Motor neuron (in vitro differentiated cells): ENCODE measurements around the gene HYOU1. TPM values are rescaled to one million over a fixed set of nuclear protein-coding genes. Genes with fewer than 3 reads are reported as not detected.

Experiments used
- ATAC-seq, 8 experiments: fragments of 200-7000 bp; cut with Tn5 transposase; replicated peaks in 6 of 8; 2 replicates each; pipeline ENCODE4 v1.8.0; 2021; ENCODE audit warnings: mild to moderate bottlenecking in 8 of 8, moderate library complexity in 8 of 8
- H3K27ac ChIP-seq, 2 donors: fragments of 250-450 bp; sonication (Bioruptor Pico); 2 replicates each; pipeline ENCODE4 v1.9.0; 2021; ENCODE audit warnings: antibody characterized with exemption in 2 of 2, mild to moderate bottlenecking in 2 of 2, moderate library complexity in 1 of 2
- H3K4me1 ChIP-seq, 2 donors: fragments of 250-450 bp; sonication (Bioruptor Pico); replicated peaks in 1 of 2; 2 replicates each; pipeline ENCODE4 v1.6.1; 2021; ENCODE audit warnings: antibody characterized with exemption in 2 of 2, mild to moderate bottlenecking in 2 of 2, moderate library complexity in 1 of 2
- H3K4me3 ChIP-seq, 5 donors: fragments of 250-450 bp; sonication (Bioruptor Pico); 2 replicates each; pipeline ENCODE4 v1.9.0; 2021; ENCODE audit warnings: antibody characterized with exemption in 5 of 5, mild to moderate bottlenecking in 5 of 5, moderate library complexity in 4 of 5
- WGBS, 10 experiments: fragments of 450-650 bp; shearing (Covaris generic); methylation state at CpG; one replicate each; pipeline ENCODE4 v1.0.0; 2022; 5-methylcytosine and 5-hydroxymethylcytosine counted together
- in situ Hi-C, 9 experiments: fragments of 400-800 bp; cut with MboI; loops; one replicate each; pipeline ENCODE4 v1.15.0; 2021; ENCODE audit warnings: low sequenced_read_pairs in 9 of 9, low pct_unique_long_range_greater_than_20kb in 2 of 9; ENCODE audit not compliant: unreplicated experiment in 9 of 9
- total RNA-seq, 8 experiments: library from RNA; unstranded; fragments of 300-600 nt; gene quantifications; 2 replicates each; pipeline versions ENCODE4 v1.2.3 to v1.2.4, GENCODE V29; 2022

Gene HYOU1
- total RNA-seq, 8 experiments from 2014 or later: 85.0 to 152 (median 116) TPM

- H3K4me3 ChIP-seq: peak overlapping the region; percentile 59 to 84 (median 70)
- in situ Hi-C loops: no loop called here
- H3K4me1 ChIP-seq: peaks cover 17 to 18% of the 10 kb centered on the region in 2 donors
- ATAC-seq: peak; percentile 6 to 30 (median 20)
- 0 to 1% (median 0%) methylated on average over 1 to 34 of the region's 81 CpGs for WGBS, 10 experiments
- peak overlapping the region; percentile 48 to 89 for H3K27ac ChIP-seq
Measured at GRCh38 chr11:119093942-119094815, 37.2 kb upstream of the HYOU1 start.

- no peak overlapping the region for H3K27ac ChIP-seq
- 18 to 93% (median 38%) methylated on average over 3 to 9 of the region's 12 CpGs; no CpG with 5 or more reads in 2 of the 10 experiments for WGBS, 10 experiments
- H3K4me1 ChIP-seq: peaks cover 17 to 18% of the 10 kb centered on the region in 2 donors
- peak overlapping the region; percentile 59 to 84 (median 70) for H3K4me3 ChIP-seq
- in situ Hi-C loops: no loop called here
- ATAC-seq: no peak
Measured at GRCh38 chr11:119092880-119093842, 36.2 kb upstream of the HYOU1 start.

- 40 to 100% (median 71%) methylated on average over 1 to 8 of the region's 13 CpGs; no CpG with 5 or more reads in 2 of the 10 experiments for WGBS, 10 experiments
- in situ Hi-C loops: no loop called here
- no peak overlapping the region for H3K27ac ChIP-seq
Measured at GRCh38 chr11:119091966-119092879, 35.2 kb upstream of the HYOU1 start.

GRCh38 chr11:119091178-119091577 lies 34.2 kb upstream of the HYOU1 start:
- no peak for ATAC-seq
- no peak overlapping the region for H3K27ac ChIP-seq
- in situ Hi-C loops: no loop called here
- 60 to 96% (median 85%) methylated on average over 1 to 6 of the region's 9 CpGs; no CpG with 5 or more reads in 5 of the 10 experiments for WGBS, 10 experiments
- peaks cover 18 to 19% of the 10 kb centered on the region in 2 donors for H3K4me1 ChIP-seq
- H3K4me3 ChIP-seq: no peak overlapping the region

More at GRCh38 chr11:119091966-119092879, 35.2 kb upstream of the HYOU1 start:
- Histone ChIP-seq H3K4me1 (peaks cover 17 to 18% of the 10 kb centered on the region in 2 donors), H3K4me3 (peak overlapping the region in 1 of 5 donors; percentile 79)
- no peak for ATAC-seq

- no peak for ATAC-seq
- peaks cover 24 to 25% of the 10 kb centered on the region in 2 donors for H3K4me1 ChIP-seq
- 88 to 100% (median 100%) methylated on average over 1 of the region's 1 CpG; no CpG with 5 or more reads in 7 of the 10 experiments for WGBS, 10 experiments
- H3K27ac ChIP-seq: no peak overlapping the region
- no peak overlapping the region for H3K4me3 ChIP-seq
- in situ Hi-C loops: no loop called here
Measured at GRCh38 chr11:119089319-119089718, 32.3 kb upstream of the HYOU1 start.

- peaks cover 19 to 22% of the 10 kb centered on the region in 2 donors for H3K4me1 ChIP-seq
- no peak for ATAC-seq
- no peak overlapping the region for H3K4me3 ChIP-seq
- WGBS, 10 experiments: 75 to 100% (median 83%) methylated on average over 1 to 5 of the region's 9 CpGs; no CpG with 5 or more reads in 4 of the 10 experiments
- H3K27ac ChIP-seq: no peak overlapping the region
- in situ Hi-C loops: no loop called here
Measured at GRCh38 chr11:119088406-119088805, 31.4 kb upstream of the HYOU1 start.

GRCh38 chr11:119087747-119088241 lies 30.8 kb upstream of the HYOU1 start:
- in situ Hi-C loops: no loop called here
- ATAC-seq: no peak
- Histone ChIP-seq H3K27ac (no peak overlapping the region), H3K4me1 (peaks cover 13 to 16% of the 10 kb centered on the region in 2 donors), H3K4me3 (no peak overlapping the region)
- WGBS, 10 experiments: 80% methylated on average over 1 of the region's 2 CpGs; no CpG with 5 or more reads in 9 of the 10 experiments

- Histone ChIP-seq H3K4me1 (peaks cover 7 to 9% of the 10 kb centered on the region in 2 donors), H3K4me3 (no peak overlapping the region), H3K27ac (no peak overlapping the region)
- in situ Hi-C loops: no loop called here
- no peak for ATAC-seq
- WGBS, 10 experiments: 90 to 100% (median 100%) methylated on average over 1 to 5 of the region's 6 CpGs; no CpG with 5 or more reads in 3 of the 10 experiments
Measured at GRCh38 chr11:119087123-119087522, 30.1 kb upstream of the HYOU1 start.

- in situ Hi-C loops: no loop called here
- 0% methylated on average over 1 to 5 of the region's 13 CpGs; no CpG with 5 or more reads in 5 of the 10 experiments for WGBS, 10 experiments
- Histone ChIP-seq H3K27ac (peak overlapping the region; percentile 91 to 93), H3K4me1 (peaks cover 7% of the 10 kb centered on the region in 2 donors), H3K4me3 (peak overlapping the region; percentile 84 to 97 (median 90))
- ATAC-seq: peak in 6 of 8 experiments; percentile 23 to 49 (median 34)
Measured at GRCh38 chr11:119085437-119085847, 28.4 kb upstream of the HYOU1 start.

- 0 to 3% (median 0%) methylated on average over 2 to 22 of the region's 45 CpGs; no CpG with 5 or more reads in 1 of the 10 experiments for WGBS, 10 experiments
- ATAC-seq: peak; percentile 92 to 95 (median 94)
Measured at GRCh38 chr11:119084663-119085436, 27.8 kb upstream of the HYOU1 start, which contains the start of gene HMBS. Gene HMBS (plus strand): TSS chr11:119084881. CDS start chr11:119085034, 153 bp downstream.

GRCh38 chr11:119081682-119082260 lies 24.8 kb upstream of the HYOU1 start:
- no peak overlapping the region for H3K4me3 ChIP-seq
- H3K4me1 ChIP-seq: peaks cover 7% of the 10 kb centered on the region in 2 donors
- H3K27ac ChIP-seq: no peak overlapping the region
- in situ Hi-C loops: no loop called here
- no peak for ATAC-seq
- WGBS, 10 experiments: 0 to 92% (median 84%) methylated on average over 2 to 6 of the region's 7 CpGs; no CpG with 5 or more reads in 2 of the 10 experiments

More at GRCh38 chr11:119084663-119085436, 27.8 kb upstream of the HYOU1 start, which contains the start of gene HMBS:
- in situ Hi-C loops: no loop called here
- Histone ChIP-seq H3K27ac (peak within 1 kb of the TSS; percentile 91 to 93), H3K4me3 (peak within 1 kb of the TSS; percentile 84 to 97 (median 90)), H3K4me1 (peaks cover 7% of the 10 kb centered on the region in 2 donors)
